ENCODE data around the gene MAGI2. TPM values are rescaled to one million over a fixed set of nuclear protein-coding genes. Genes with fewer than 3 reads are reported as not detected.
"Not testable (repeated sequence)": the region's sequence is repeated elsewhere in the genome, so short reads cannot be mapped to it uniquely, and the experiment has no call there.

Gene MAGI2
- total RNA-seq, 3 donors from 2014 or later, result 0.10 to 0.16 (median 0.14) TPM

- no peak for ATAC-seq
These were observed 1156.7 kb downstream of the MAGI2 start for GRCh38 chr7:78296644-78297371.

GRCh38 chr7:78296046-78296597, 1157.3 kb downstream of the MAGI2 start:
- no peaks in the 10 kb centered on the region for H3K36me3 Mint-ChIP-seq (ENCODE audit: insufficient read depth)
- no peaks in the 10 kb centered on the region for H3K4me1 Mint-ChIP-seq (ENCODE audit: low read depth)
- peaks cover 5% of the 10 kb centered on the region for H3K9me3 Mint-ChIP-seq
- DNase-seq, result no peak
- no peaks in the 10 kb centered on the region for H3K27me3 Mint-ChIP-seq (ENCODE audit: low read depth)
- no peak for ATAC-seq
- no peak overlapping the region for H3K4me3 Mint-ChIP-seq

More at GRCh38 chr7:78296644-78297371, 1156.7 kb downstream of the MAGI2 start:
- Mint-ChIP-seq H3K4me1 (ENCODE audit: low read depth) (no peaks in the 10 kb centered on the region), H3K4me3 (no peak overlapping the region), H3K36me3 (ENCODE audit: insufficient read depth) (no peaks in the 10 kb centered on the region), H3K9me3 (peaks cover 5% of the 10 kb centered on the region), H3K27me3 (ENCODE audit: low read depth) (no peaks in the 10 kb centered on the region)
- DNase-seq, result no peak

DNA sequence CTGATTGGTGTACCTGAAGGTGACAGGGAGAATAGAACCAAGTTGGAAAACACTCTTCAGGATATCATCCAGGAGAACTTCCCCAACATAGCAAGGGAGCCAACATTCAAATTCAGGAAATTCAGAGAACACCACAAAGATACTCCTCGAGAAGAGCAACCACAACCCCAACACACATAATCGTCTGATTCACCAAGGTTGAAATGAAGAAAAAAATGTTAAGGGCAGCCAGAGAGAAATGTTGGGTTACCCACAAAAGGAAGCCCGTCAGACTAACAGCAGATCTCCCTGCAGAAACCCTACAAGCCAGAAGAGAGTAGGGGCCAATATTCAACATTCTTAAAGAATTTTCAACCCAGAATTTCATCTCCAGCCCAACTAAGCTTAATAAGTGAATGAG, 1164.0 kb downstream of the MAGI2 start:
- not testable (repeated sequence) for H3K9me3 Mint-ChIP-seq; H3K4me3 Mint-ChIP-seq; H3K27me3 Mint-ChIP-seq (ENCODE audit: low read depth); H3K4me1 Mint-ChIP-seq (ENCODE audit: low read depth); DNase-seq; H3K36me3 Mint-ChIP-seq (ENCODE audit: insufficient read depth); ATAC-seq

DNA sequence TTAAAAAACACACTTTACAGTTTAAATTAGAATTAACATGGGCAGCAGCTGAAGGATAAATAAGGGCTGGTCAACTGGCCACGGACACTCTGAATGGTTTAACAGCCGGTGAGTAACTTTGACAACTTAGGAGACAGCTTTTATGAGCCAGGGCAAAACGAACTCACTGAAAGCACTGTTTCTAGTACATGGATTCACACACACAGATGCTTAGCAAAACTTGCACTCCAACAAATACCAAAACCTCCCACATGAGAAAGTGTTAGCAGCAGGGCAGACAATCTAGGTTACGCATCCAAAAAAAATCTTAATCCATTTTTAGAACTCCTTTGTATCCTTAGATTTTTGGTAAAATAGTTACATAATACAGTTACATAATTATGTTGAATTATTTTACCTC, 1168.5 kb downstream of the MAGI2 start:
- Mint-ChIP-seq H3K27me3 (ENCODE audit: low read depth) (peaks cover 5% of the 10 kb centered on the region), H3K4me3 (no peak overlapping the region), H3K4me1 (ENCODE audit: low read depth) (no peaks in the 10 kb centered on the region), H3K36me3 (ENCODE audit: insufficient read depth) (no peaks in the 10 kb centered on the region), H3K9me3 (no peaks in the 10 kb centered on the region)
- DNase-seq (no peak), ATAC-seq (no peak)

- no peaks in the 10 kb centered on the region for H3K36me3 Mint-ChIP-seq (ENCODE audit: insufficient read depth)
- H3K4me1 Mint-ChIP-seq (ENCODE audit: low read depth), result no peaks in the 10 kb centered on the region
- no peaks in the 10 kb centered on the region for H3K9me3 Mint-ChIP-seq
- DNase-seq, result no peak
- peaks cover 1% of the 10 kb centered on the region for H3K27me3 Mint-ChIP-seq (ENCODE audit: low read depth)
- H3K4me3 Mint-ChIP-seq, result no peak overlapping the region
- no peak for ATAC-seq
These were observed 1173.2 kb downstream of the MAGI2 start for GRCh38 chr7:78280276-78280675.

GRCh38 chr7:78279457-78279856, 1174.0 kb downstream of the MAGI2 start:
- Mint-ChIP-seq H3K4me3 (no peak overlapping the region), H3K4me1 (ENCODE audit: low read depth) (no peaks in the 10 kb centered on the region), H3K36me3 (ENCODE audit: insufficient read depth) (no peaks in the 10 kb centered on the region), H3K9me3 (no peaks in the 10 kb centered on the region), H3K27me3 (ENCODE audit: low read depth) (peaks cover 4% of the 10 kb centered on the region)
- ATAC-seq (no peak), DNase-seq (no peak)

DNA sequence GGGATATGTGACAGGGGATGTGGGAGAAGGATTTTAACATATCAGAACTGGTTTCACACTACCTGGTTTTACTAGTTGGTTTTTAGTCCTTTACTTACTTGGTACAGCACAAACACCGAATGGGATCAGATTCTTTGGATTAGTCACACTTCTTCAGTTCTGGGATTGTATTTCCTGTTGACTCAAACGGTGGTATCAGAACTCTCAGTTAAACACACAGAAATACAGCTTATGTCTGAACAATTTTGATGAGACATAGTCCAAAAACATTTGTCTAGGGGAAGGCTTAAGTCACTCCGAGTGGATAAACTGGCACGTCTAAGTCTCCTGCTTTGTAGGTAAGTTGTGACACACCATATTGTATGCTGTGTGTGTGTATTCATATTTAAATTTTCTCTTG, 1174.4 kb downstream of the MAGI2 start:
- ATAC-seq, result no peak
- Mint-ChIP-seq H3K36me3 (ENCODE audit: insufficient read depth) (no peaks in the 10 kb centered on the region), H3K4me3 (no peak overlapping the region), H3K4me1 (ENCODE audit: low read depth) (no peaks in the 10 kb centered on the region), H3K27me3 (ENCODE audit: low read depth) (peaks cover 4% of the 10 kb centered on the region), H3K9me3 (no peaks in the 10 kb centered on the region)
- no peak for DNase-seq

GRCh38 chr7:78267141-78267540, 1186.3 kb downstream of the MAGI2 start:
- Mint-ChIP-seq H3K9me3 (peaks cover 17% of the 10 kb centered on the region), H3K36me3 (ENCODE audit: insufficient read depth) (no peaks in the 10 kb centered on the region), H3K4me1 (ENCODE audit: low read depth) (no peaks in the 10 kb centered on the region), H3K4me3 (no peak overlapping the region), H3K27me3 (ENCODE audit: low read depth) (peaks cover 4% of the 10 kb centered on the region)
- ATAC-seq (no peak), DNase-seq (no peak)

- H3K9me3 Mint-ChIP-seq, result peaks cover 12% of the 10 kb centered on the region
- H3K27me3 Mint-ChIP-seq (ENCODE audit: low read depth), result peaks cover 4% of the 10 kb centered on the region
- no peak overlapping the region for H3K4me3 Mint-ChIP-seq
- H3K4me1 Mint-ChIP-seq (ENCODE audit: low read depth), result no peaks in the 10 kb centered on the region
- no peak for ATAC-seq
- H3K36me3 Mint-ChIP-seq (ENCODE audit: insufficient read depth), result no peaks in the 10 kb centered on the region
- DNase-seq, result no peak
These were observed 1188.0 kb downstream of the MAGI2 start for GRCh38 chr7:78265486-78265885.

- Mint-ChIP-seq H3K9me3 (peaks cover 8% of the 10 kb centered on the region), H3K36me3 (ENCODE audit: insufficient read depth) (no peaks in the 10 kb centered on the region), H3K4me1 (ENCODE audit: low read depth) (no peaks in the 10 kb centered on the region), H3K4me3 (no peak overlapping the region), H3K27me3 (ENCODE audit: low read depth) (peaks cover 4% of the 10 kb centered on the region)
- DNase-seq (no peak), ATAC-seq (no peak)
These were observed 1188.4 kb downstream of the MAGI2 start for GRCh38 chr7:78265071-78265470.

DNA sequence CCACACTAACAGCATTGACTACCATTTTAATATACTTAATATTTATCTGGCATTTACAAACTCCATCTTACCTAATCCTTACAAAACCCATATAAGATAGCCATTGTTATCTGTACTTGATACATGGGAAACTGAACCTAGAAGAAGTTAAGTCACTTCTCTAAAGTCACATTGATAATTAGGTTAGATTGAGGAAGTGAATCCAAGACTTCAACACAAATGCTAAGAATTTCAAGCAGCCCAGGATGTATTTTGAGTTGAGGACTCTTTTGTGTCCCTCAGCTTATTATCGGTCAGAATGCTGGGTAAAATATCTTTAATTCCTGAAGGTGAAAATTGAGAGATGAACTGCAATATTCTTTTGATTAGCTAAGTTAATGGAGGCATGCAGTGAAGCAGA, 1189.4 kb downstream of the MAGI2 start:
- H3K27me3 Mint-ChIP-seq (ENCODE audit: low read depth), result peaks cover 4% of the 10 kb centered on the region
- H3K9me3 Mint-ChIP-seq, result peaks cover 6% of the 10 kb centered on the region
- H3K4me1 Mint-ChIP-seq (ENCODE audit: low read depth), result no peaks in the 10 kb centered on the region
- DNase-seq, result no peak
- H3K36me3 Mint-ChIP-seq (ENCODE audit: insufficient read depth), result no peaks in the 10 kb centered on the region
- no peak overlapping the region for H3K4me3 Mint-ChIP-seq
- ATAC-seq, result no peak

DNA sequence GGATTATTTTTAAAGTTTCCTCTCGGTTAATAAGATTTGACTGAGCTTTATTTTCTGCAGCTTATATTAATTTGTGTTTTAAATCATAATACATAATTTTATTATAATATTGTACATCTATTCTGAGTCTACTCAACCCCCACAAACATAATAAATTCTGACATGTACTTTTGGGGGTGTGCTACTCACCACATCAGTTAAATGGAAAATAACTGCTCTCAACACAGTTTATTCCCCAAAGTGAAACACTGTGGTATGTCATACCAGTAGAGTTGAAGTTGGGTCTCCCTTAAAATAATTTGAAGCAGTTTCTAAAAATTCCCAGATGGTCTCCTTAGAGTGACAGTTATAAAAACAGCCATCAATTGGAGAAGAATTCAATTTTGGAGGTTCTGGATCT, 1191.7 kb downstream of the MAGI2 start:
- peaks cover 6% of the 10 kb centered on the region for H3K9me3 Mint-ChIP-seq
- peaks cover 4% of the 10 kb centered on the region for H3K27me3 Mint-ChIP-seq (ENCODE audit: low read depth)
- H3K4me3 Mint-ChIP-seq, result no peak overlapping the region
- no peaks in the 10 kb centered on the region for H3K4me1 Mint-ChIP-seq (ENCODE audit: low read depth)
- ATAC-seq (no peak), DNase-seq (no peak)
- H3K36me3 Mint-ChIP-seq (ENCODE audit: insufficient read depth), result no peaks in the 10 kb centered on the region

DNA sequence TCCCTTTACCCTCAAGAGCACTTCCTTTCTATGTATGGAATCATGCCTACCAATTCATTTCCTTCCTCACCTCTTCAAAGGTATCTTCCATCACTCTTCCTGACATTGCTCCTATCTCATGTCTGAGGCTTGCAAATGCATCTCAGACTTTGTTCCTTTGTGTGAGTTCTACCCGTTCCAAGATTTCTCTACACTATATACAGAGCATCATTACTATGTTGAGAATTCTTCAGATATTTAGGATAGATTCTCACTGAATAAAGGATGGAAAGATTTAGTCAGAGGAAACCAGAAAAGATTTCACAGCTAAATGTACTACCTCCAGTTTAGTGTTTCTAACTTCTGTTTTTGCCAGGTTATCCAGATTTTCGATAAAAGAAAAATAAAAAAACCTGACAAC, 1192.2 kb downstream of the MAGI2 start:
- Mint-ChIP-seq H3K9me3 (peaks cover 6% of the 10 kb centered on the region), H3K36me3 (ENCODE audit: insufficient read depth) (no peaks in the 10 kb centered on the region), H3K27me3 (ENCODE audit: low read depth) (peaks cover 4% of the 10 kb centered on the region), H3K4me1 (ENCODE audit: low read depth) (no peaks in the 10 kb centered on the region), H3K4me3 (no peak overlapping the region)
- DNase-seq, result no peak
- no peak for ATAC-seq

GRCh38 chr7:78260826-78261225, 1192.6 kb downstream of the MAGI2 start:
- no peak overlapping the region for H3K4me3 Mint-ChIP-seq
- DNase-seq (no peak), ATAC-seq (no peak)
- H3K4me1 Mint-ChIP-seq (ENCODE audit: low read depth), result no peaks in the 10 kb centered on the region
- H3K27me3 Mint-ChIP-seq (ENCODE audit: low read depth), result peaks cover 4% of the 10 kb centered on the region
- H3K9me3 Mint-ChIP-seq, result peaks cover 6% of the 10 kb centered on the region
- H3K36me3 Mint-ChIP-seq (ENCODE audit: insufficient read depth), result no peaks in the 10 kb centered on the region

DNA sequence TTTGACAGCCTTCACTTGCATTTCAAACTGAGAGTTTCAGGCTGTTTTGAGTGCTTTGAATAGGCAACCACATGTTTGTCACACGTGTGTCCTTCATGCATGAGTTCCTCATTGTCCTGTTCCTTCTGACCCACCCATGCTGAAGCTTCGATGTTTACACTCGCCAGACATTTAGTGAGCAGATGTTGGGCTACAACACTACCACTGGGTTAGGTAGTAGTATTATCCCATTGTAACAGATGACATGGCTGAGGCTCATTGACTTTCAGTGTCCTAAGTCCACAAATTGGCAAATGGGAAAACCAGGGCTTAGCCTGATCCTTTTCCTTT, 1198.8 kb downstream of the MAGI2 start:
- Mint-ChIP-seq H3K4me3 (no peak overlapping the region), H3K27me3 (ENCODE audit: low read depth) (no peaks in the 10 kb centered on the region), H3K4me1 (ENCODE audit: low read depth) (no peaks in the 10 kb centered on the region), H3K36me3 (ENCODE audit: insufficient read depth) (no peaks in the 10 kb centered on the region), H3K9me3 (no peaks in the 10 kb centered on the region)
- ATAC-seq (no peak), DNase-seq (no peak)
